ENCODE results near the gene COL25A1. TPM values are rescaled to one million over a fixed set of nuclear protein-coding genes. Genes with fewer than 3 reads are reported as not detected.

The COL25A1 gene
- polyA plus RNA-seq, 1 donor: 4.5 TPM

DNA sequence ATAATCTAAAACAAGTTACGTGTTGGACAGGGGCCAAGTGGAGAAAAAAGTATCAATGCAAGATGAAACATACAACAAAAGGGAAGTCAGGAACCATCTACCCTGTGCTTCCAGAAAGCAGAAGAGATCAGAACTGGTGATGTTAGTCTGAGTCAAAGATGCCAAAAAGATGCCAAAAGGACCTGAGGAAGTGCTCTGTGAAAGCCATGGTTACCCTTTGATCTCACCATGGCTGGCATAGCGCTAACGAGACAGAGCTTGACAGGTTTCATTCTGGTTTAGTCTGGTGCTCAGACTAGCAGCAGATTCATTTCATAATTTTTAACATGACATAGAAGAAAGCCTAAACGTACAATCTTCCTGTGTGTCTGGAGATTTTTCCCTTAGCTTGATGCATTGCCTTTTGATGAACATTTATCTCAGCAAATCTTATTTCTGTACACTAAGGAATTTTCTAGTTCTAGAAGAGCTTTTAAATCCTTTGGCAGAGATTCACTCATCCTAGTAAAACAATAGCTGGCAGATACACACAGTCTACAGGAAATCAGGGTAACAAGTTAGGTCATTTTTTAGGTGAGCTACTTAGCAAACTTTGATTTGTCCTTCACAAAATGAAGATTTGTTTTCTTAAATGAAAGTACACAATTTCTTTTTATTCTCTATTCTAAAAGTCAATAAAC is 87.7 kb downstream of the COL25A1 start:
- DNase-seq: peak; percentile 5

DNA sequence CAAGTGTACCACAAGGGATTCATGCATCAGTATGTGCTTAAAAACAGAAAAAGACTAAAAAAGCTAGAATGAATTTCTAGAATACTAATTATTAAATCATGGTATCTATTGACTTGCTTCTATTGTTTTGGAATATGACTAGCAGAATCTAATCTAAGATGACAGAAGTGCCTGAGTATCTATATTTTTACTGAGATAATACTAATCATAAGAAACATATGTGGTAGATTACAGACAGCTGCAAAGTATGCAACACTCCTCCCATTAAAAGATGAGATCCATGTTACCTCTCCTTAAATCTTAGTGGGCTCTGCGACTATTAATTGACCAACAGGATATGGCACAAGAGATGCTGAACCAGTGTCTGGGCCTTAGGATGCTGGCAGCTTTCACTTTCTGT is 89.4 kb downstream of the COL25A1 start:
- DNase-seq: no peak

DNA sequence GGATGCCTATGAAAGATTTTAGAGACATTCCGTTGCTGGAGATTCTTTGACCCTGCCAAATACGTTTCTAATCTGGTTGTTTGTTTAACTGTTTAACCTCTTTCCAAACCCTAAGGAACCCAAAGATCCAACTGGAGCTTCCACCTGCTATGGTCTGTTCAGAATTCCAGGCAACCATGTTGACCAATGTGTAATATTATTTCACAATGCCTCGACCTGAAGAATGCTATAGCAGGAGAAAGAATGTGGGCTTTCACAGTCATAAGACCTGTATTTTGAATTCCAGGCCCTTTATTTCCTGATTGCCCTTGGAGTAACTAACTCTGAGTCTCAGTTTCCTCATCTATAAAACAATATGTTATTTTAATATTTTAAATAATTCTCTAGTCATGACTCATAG is 90.8 kb downstream of the COL25A1 start:
- DNase-seq: no peak

DNA sequence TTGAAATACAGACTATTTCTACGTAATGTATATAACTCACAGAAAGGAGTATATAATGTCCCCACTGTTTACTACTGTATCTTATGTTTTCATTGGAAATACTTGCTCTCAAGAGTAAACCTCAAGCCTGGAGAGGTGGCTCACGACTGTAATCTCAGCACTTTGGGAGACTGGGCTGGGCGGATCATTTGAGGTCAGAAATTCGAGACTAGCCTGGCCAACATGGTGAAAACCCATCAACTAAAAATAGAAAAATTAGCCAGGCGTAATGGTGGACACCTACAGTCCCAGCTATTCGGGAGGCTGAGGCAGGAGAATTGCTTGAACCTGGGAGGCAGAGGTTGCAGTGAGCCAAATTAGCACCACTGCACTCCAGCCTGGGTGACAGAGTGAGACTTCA is 92.8 kb downstream of the COL25A1 start:
- DNase-seq: no peak

DNA sequence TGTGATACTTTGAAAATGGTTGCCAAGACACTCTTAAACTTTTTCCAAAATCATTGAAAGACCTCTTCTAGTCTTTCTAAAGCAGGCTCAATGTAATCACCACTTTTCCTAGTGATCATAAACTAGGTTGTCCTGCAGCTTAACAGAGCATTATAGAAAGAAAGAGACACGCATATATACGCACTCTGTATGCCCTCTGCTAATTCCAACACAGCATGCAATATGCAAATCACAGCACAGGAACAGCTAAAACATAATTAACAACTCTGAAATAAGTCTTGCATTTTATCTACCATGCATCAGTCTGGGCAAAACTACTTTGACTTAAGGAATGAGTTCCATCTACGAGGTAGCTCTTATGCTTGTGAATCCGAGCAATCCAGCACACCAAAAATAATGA is 94.6 kb downstream of the COL25A1 start:
- DNase-seq: no peak

DNA sequence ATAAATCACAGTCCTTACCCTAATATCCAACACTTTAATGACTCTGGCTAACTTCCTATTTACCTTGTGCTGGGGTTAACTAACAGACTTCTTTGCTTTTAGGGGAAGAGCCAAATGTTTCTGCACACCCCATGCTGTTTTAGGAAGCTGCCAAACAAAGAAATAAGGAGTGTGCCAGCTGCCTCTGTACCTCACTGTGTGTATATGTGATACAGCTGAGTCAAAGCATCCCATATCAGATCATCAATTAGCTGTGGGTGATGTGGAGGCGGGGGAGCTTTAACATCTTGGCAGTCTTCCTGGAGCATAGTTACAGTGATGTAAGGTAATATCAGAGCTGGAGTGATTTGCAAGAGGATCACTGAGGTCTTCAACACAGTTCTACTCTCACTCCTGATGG is 95.4 kb downstream of the COL25A1 start:
- no peak for DNase-seq

DNA sequence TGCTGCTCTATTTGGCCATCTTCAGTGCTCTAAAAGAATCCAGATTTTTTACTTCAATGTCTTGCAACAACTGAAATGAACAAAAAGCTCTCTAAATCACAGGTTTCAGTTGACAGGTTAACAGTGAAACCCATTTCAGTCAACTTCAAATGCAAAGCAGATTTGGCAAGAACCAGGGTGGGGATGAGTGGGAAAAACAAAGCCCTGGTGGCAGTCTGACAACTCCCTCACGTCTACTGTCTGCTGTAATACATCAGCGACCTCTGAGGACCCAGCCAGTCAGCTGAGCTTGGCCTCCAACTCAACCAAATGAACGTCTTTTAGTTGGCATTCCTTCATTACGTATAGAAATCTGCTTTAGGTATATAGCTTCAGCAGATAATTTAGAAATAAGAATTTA is 95.8 kb downstream of the COL25A1 start:
- DNase-seq: no peak

DNA sequence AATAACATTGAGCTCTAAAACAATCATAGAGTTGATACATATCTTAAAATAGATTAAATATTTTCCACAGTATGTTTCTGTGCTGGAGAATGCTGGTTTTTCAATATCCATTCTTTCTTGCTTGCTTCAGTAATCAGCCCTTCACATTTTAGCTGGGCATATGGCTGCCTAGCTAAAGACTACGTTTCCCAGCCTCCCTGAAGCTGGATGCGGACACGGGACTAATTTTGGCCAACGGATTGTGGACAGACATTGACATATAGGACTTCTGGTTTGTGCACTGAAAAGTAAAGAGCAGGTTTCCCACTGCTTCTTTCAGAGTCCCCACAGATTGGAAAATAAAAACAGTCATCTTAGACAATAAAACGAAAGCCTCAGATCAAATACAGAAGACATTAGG is 97.3 kb downstream of the COL25A1 start:
- DNase-seq: no peak

DNA sequence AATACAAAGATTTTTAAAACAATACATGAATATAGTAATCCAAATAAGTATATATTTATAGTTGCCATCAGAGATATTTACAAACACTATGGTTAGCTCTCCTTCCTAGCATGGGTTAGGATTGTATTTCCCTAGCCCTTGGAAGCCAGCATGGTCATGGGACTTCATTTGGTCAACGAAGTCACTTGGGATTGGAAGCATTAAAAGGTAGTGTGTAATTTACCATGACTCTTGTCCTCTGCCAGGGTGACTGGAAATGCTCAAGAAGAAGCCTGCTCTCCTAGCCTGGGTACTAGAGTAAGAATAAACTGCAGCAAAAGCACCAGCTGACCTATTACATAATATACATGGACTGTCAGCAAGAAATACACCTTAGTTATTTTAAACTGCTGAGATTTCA is 102.9 kb downstream of the COL25A1 start:
- DNase-seq: no peak

DNA sequence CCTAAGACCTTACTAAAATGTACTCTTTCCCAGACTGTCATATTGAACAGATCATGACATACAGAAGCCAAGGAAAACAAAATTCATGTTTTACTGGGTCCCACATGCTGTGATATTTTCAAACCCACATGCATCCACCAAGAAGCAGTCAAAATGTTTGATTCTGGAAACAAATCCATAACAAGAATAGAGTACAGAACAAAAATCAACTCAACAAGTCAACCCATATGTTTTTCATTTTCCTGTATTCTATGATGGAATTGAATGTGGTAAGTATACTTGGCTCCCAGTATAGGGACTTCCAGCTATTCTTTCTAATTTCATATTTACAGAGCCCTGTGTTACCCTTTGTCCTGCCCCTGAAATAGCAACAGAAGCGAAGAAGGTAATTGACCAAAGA is 106.8 kb downstream of the COL25A1 start:
- no peak for DNase-seq

DNA sequence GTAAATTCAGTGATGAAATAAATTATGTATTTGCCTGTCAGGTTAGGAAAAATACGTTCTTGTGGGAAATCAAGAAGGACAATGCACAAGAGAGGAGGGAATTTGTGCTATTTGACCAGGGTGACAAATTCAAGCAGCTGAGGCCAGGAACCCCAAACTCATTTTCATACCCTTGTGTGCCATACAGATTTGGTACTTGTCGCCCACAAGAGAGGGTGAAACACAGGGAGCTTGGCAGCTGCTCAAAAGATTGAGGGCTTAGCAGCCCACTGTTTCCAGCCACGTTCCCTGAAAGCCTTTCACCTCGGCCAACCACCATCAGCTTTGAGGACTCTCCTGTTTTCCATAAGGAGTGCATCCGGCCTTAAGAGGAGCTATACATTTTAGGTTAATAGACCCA is 111.2 kb downstream of the COL25A1 start:
- DNase-seq: no peak

DNA sequence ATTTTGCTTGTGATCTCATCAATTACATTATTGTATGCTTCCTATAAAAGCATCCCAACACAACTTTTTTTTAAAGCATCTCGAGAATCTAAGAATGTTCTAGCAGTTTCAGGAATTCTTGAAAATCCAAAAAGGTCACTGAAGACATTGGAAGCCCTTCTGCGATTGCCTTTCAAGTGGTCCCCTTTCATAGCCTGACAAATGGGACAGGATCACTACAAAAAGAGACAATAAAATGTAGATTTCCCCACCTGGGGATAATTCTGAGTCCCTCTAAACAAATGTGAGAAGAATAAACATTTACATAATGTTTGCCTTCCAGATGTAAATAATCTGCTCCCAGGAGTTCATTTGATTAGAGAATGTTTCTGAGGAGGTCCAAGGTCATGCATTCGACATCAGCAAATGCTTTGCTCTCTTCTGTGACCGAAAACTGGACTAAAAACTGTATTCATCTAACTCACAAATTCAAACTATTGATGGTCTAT is 116.0 kb downstream of the COL25A1 start:
- no peak for DNase-seq

DNA sequence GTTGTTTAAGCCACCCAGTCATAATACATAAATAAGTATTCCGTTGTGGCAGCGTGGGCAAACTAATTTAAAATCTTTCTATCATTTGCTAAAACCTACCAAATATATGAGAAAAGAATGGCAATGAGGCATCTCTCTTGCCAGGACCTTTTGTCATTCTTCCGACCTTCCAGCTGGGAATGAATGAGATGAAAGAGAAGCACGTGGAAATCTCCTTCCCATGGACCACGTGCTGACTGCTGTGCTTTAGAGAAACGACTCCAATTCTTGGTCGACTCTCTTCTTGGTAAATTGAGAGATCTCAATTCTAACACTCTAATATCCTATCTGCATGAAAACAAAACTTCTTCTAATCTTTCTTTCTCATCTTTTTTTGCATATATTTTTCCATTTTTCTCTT is 116.5 kb downstream of the COL25A1 start:
- DNase-seq: no peak

DNA sequence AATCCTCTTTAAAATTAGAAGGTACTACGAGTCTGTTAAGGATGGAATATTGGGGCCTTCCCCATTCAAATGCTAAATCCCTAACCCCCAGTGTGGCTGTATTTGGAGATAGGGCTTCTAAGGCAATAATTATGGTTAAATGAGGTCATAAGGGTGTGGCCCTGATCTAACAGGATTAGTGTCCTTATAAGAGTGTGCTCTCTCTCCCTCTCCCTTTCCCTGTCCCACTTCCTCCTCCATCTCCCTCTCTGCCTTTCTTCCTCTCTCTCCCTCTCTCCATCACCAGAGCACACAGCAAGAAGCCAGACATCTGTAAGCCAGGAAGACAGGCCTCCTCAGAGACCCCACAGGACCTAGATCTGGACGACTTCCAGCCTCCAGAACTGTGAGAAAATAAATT is 116.9 kb downstream of the COL25A1 start:
- DNase-seq: no peak

DNA sequence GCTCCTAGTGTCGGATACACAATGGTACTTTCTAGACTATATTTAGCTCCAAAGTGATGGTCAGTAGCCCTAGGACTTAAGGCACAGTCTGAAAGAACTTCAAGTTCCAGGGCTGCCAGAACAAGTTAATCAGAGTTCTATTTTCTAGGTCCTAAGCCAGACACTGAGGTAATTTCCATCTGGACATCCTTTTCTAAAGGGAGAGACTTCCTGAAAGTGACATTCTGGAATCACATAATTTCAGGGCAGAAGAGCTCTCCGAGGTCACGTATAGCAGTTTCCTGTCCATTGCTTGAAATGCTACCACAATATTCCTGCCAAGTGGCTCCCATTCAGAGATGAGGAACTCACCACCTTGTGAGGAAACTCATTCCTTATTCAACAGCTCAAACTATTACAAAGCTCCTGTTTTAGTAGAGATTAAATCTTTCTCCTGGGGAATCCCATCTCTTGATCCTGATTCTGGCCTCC is 117.9 kb downstream of the COL25A1 start:
- DNase-seq: peak; percentile 67

DNA sequence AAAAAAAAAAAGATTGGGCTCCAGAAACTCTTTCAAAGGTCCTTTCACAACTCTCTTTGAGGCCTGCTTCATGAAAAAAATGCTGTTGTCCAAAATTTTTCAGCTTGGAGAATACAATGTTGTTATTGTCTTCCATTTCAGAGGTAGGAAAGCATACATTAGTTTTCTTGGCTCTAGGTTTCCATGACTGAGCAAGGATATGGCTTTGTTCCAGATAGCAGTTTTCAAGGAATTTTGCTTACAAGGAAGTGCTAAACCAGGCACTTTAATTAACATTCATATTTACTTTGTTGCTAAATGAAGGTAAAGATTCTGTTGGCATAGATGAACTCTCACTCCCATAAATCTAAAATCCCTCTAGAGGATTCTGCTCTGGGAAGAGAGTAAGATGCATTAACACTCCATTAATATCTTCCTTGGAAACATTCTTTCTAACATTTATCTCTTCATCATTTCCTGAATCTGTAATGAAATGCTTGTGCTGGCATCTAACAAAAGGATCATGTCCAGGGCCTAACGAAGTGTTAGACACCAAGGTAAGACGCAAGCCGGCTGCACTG is 118.4 kb downstream of the COL25A1 start:
- peak; percentile 42 for DNase-seq

DNA sequence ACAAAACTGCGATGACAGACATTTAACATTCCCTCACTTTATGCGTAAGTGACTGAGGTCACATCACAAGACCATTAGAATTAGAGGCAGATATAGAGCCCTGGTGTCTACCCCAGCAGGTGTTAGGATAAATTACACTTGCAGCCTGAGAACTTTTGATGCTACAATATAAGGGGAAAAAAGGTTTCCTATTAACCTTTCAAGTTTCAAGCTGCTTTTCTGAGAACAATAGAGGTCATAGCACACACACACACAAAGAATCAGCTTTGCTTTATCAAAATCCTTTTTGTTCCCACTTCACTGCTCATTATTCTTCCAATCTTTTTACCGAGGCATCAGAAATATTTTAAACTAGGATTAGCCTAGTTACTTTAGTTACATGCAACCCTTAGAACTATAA is 119.8 kb downstream of the COL25A1 start:
- DNase-seq: no peak

DNA sequence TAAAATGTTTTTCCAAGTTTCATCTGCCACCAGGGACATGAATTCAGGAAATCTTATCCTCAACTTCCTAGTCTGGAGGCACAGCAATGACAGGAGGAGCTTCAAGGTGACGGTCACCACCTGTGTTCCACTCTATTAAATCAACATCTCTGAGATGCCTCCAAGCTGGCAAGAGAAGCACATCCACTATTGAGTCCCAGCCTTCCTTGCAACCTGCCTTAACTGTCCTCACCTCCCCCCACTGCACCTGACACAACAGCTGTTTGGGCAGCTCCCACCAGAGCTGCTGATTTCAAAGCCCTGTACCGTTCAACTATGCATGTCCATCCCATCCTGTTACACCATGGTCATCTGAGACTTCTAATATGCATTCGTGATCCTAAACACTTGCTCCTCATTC is 123.4 kb downstream of the COL25A1 start:
- DNase-seq: no peak

DNA sequence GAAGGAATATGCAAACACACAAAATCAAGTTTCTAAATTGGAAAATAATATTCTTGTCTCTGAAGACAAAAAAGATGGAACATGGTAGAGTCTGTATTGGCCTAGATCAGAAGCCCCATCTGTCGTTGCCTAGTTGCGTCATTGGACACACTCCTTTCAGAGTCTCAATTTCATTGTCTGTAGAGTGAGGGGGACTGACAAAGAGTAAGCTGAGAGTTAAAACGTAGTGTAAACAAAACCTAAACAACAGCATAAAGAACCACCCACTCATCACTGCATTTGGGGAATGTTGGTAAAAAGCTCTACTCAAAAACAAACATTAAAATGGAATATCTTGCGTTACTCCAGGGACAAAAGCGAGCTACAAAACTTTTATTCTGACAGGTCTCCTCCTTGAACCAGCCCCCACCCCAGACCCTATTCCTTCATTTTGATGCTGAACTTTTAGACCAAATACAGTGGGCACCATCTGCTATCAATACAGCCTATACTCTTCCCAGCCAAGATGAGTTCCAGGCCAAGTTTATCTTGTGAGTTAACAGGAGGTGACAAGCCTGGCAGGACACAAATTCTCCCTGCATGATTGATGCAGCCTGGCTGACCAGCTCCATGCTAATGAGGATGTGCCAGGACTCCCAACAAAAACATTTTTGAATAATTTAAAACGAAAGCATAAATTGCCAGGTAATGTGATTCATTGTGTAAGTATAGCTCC is 125.2 kb downstream of the COL25A1 start:
- DNase-seq: no peak

DNA sequence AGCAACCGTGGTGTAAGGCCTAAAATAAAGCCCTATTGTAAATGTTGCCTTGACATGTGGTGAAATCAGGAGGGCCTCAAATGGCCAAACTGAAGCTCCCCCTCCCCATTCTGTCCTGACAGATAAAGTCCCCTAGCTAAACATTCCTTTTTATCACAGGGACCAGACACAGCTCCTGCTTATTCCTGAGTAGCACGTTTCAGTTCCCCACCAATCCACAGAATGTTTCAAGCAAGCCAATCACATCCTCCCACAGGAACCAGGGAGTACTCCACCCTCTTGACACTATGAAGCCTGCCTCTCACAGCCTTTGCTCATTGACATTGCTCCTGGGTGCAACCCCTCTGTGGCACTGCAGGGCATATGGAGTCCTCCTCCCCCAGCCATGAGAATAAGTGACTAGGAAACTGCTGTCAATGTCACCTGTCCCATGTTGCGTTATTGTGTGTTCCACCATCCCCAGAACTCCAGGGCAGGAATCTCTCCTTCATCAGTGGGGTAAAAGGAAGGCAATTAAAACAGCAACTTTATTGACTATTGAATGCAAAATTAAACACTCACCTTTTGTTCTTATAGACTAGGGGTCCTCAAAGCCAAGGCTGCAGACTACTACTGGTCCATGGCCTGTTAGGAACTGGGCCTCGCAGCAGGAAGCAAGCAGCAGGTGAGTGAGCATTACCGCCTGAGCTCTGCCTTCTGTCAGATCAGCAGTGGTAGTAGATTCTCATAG is 128.1 kb downstream of the COL25A1 start:
- no peak for DNase-seq

DNA sequence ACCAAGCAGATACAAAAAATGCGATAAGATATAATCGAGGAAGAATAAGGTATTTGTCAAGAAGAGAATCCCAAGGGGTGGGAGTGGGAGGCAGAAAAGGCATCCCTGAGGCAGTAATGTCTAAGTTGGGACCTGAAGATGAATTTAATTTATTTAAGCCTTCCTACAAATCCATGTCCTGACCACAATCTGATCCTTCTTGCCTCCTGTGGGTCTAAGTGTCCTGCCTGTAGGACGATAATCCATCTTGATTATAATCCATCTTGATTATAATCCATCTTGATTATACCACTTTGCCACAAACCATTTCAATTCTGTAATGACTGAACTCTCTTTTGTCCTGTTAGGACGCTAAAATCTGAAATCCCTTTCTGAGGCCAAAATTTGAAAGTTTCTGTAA is 130.2 kb downstream of the COL25A1 start:
- no peak for DNase-seq

DNA sequence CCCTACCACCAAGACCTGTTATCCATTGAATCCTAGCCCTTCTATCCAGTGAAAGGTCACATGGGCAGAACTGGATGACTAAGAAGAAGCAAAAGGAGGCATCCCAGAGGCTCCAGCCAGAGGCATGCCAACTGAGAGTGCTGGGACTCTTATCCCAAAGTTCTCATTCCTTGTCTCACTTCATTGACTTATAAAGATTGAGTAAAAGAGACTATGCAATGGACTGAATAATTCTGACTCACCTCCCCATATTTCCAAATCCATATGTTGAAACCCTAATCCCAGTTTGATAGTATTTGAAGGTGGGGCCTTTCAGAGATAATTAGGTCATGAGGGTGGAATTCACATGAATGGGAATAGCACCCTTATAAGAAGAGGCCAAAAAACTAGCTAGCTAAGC is 131.4 kb downstream of the COL25A1 start:
- no peak for DNase-seq

DNA sequence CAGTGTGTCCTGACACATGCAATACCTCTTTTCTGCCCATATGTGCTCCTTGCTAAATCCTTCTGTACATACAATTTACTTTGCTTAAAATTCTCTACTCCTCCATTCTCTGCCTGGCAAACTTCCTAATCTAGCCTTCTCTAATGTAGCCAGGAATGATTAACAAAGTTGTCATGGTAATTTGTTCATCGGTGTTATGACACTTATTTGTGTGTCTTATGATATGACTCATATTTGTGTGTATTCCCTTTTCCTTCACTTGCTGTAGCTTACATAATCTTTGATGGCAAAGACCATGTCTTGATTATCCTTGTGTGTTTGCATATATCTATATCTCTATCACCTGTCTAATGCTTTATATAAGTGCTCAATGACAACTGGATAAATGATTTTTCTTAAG is 133.3 kb downstream of the COL25A1 start:
- DNase-seq: no peak

Data from hindlimb muscle (tissue), 1 donor.